Mucosa of descending colon (tissue), 3 donors: ENCODE data around the gene DNTTIP2. TPM values are rescaled to one million over a fixed set of nuclear protein-coding genes. Genes with fewer than 3 reads are reported as not detected.

Experiments
- ATAC-seq: fragments of 200-7000 bp; cut with Tn5 transposase; one replicate; pipeline ENCODE4 v1.9.1; 2020; ENCODE audit warnings: mild to moderate bottlenecking, moderate library complexity
- DNase-seq, 3 donors: peaks; one replicate each; pipeline ENCODE4 v3.0.0-alpha.2; 2020
- H3K36me3 ChIP-seq: fragments of 200-600 bp; one replicate; pipeline ENCODE4 v1.8.0; 2021; ENCODE audit warnings: low read depth, mild to moderate bottlenecking
- H3K4me1 ChIP-seq: fragments of 200-600 bp; one replicate; pipeline ENCODE4 v1.8.0; 2021; ENCODE audit warnings: low read depth, mild to moderate bottlenecking
- H3K4me3 ChIP-seq: fragments of 200-600 bp; one replicate; pipeline ENCODE4 v1.8.0; 2021; ENCODE audit warnings: mild to moderate bottlenecking
- H3K9me3 ChIP-seq: fragments of 200-600 bp; one replicate; pipeline ENCODE4 v1.8.0; 2021; ENCODE audit warnings: mild to moderate bottlenecking
- CTCF ChIP-seq: fragments of 200-600 bp; IDR thresholded peaks from one replicate; pipeline ENCODE4 v1.8.0; 2022; ENCODE audit warnings: antibody characterized with exemption, mild to moderate bottlenecking
- intact Hi-C, 2 donors: fragments of 100-400 bp; cut with DNase I in 1 of 2; cut with micrococcal nuclease in 1 of 2; formaldehyde crosslinking; loops; one replicate each; pipeline versions ENCODE4 v1.11.0 to v1.11.1; 2022; cut with DNase I, micrococcal nuclease
- microRNA-seq: library from miRNA; unstranded; fragments of <30 nt; microRNA quantifications from one replicate; pipeline ENCODE4, GENCODE V29; 2019
- total RNA-seq, 3 donors: library from RNA; stranded (reverse); fragmentation: NEBNext Ultra II Directional in 2 of 3; extraction: Animal tissue kit (Norgen Biotek cat#: 25700) in 2 of 3; gene quantifications; one replicate each; pipeline versions ENCODE4 v1.2.1 to v1.2.4, GENCODE V29; 2021 to 2023
- donor health status: DM: no; HTN: no; CAD: no; lungs with moderate emphysema.
- donor health status: DM: no; HTN: no; CAD: no.
- donor health status: DM: no; HTN: yes; CAD: no.

Gene DNTTIP2
- total RNA-seq, 3 donors from 2014 or later = 29.0 to 52.7 (median 29.5) TPM

GRCh38 chr1:93818570-93818959, 60.4 kb downstream of the DNTTIP2 start:
- no peak for TF ChIP-seq CTCF
- Histone ChIP-seq H3K4me3 (no peak overlapping the region), H3K4me1 (no peaks in the 10 kb centered on the region), H3K36me3 (no peaks in the 10 kb centered on the region), H3K9me3 (no peaks in the 10 kb centered on the region)
- no peak for ATAC-seq
- no peak for DNase-seq
- intact Hi-C loops = loop anchor here in 1 of 2 donors (10.0 kb wide), 1 partner anchor 194 kb away; no protein-coding TSS in a partner anchor

GRCh38 chr1:93817819-93818569, 61.0 kb downstream of the DNTTIP2 start:
- intact Hi-C loops = loop anchor here in 1 of 2 donors (10.0 kb wide), 1 partner anchor 193 kb away; no protein-coding TSS in a partner anchor
- peak; percentile 24 for ATAC-seq
- no peaks in the 10 kb centered on the region for H3K9me3 ChIP-seq
- DNase-seq = no peak
- TF ChIP-seq CTCF = no peak
- no peaks in the 10 kb centered on the region for H3K36me3 ChIP-seq
- no peak overlapping the region for H3K4me3 ChIP-seq
- no peaks in the 10 kb centered on the region for H3K4me1 ChIP-seq

- ATAC-seq = no peak
- intact Hi-C loops = loop anchor here in 1 of 2 donors (10.0 kb wide), 1 partner anchor 192 kb away; no protein-coding TSS in a partner anchor
- no peak for TF ChIP-seq CTCF
- Histone ChIP-seq H3K9me3 (no peaks in the 10 kb centered on the region), H3K4me1 (no peaks in the 10 kb centered on the region), H3K4me3 (no peak overlapping the region), H3K36me3 (no peaks in the 10 kb centered on the region)
- peak in 1 of 3 donors; percentile 7 for DNase-seq
Observed at GRCh38 chr1:93816970-93817678, 61.9 kb downstream of the DNTTIP2 start.

Small RNAs within 50 kb of the gene (microRNA-seq; reads per million reads assigned to microRNA genes)
- 8.4 reads per million, percentile 32 among the genes with 10 or more reads in this experiment for gene MIR760

Other genes with a start within 250 kb of the DNTTIP2 start
- 10 to 100 TPM; 37.2 to 73.7 (median 54.3) TPM for gene BCAR3, start 197.4 kb downstream of the DNTTIP2 start, total RNA-seq
- 10 to 100 TPM; 10.2 to 15.3 (median 15.0) TPM for gene GCLM, start 30.2 kb upstream of the DNTTIP2 start, total RNA-seq
- gene ABCA4, start 241.9 kb upstream of the DNTTIP2 start, total RNA-seq = 1 to 10 TPM in 1 of 3 donors, under 1 TPM in 1, not detected in 1; 0.34 to 1.0 TPM